ENCODE results near the gene KIAA0586. TPM values are rescaled to one million over a fixed set of nuclear protein-coding genes. Genes with fewer than 3 reads are reported as not detected.

The KIAA0586 gene
- polyA plus RNA-seq, 1 of the 3 experiments (the other 2 are of a cell fraction), result 7.5 TPM

DNA sequence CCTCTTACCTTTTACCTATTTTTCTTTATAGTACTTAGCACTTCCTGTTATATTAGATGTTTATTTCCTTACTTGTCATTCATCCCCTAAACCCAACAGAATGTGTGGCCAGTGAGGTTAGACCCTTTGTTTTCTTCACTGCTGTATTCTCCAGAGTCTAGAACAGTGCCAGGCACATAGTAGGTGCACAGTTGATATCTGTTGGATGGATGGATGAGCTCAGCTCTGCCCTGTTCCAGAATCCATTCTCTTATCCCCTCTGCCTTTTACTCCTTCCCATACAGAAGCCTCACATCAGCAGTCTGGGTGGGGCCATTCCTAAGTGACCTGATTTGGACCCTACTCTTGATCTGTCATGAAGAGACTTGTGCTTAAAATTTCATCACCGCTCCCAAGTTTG lies 115.7 kb downstream of the KIAA0586 start:
- 91% methylated on average over 1 of the region's 1 CpG for WGBS (ENCODE audit: low lambda C conversion rate)
- POLR2A ChIA-PET, result no interaction called here
- no peak overlapping the region for H3K27ac ChIP-seq (ENCODE audit: low read depth in 2 of 2, low read length in 1 of 2)

DNA sequence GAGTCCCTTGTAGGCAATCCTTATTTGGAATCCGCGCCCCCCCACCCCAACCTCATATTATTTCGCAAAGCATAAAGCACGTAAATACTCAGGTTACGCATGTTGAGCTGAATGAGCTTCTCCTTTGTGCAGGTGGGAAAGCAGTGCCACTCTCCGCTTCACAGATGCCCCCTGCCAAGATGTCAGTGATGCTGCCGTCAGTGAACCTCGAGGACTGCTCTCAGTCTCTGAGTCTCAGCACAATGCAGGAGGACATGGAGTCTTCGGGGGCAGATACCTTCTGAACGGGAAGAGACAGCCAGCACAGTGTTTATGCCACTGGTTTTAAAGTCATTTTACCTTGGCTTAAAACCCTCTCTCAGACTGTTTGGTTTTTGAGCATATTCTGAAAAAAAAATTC lies 120.1 kb downstream of the KIAA0586 start:
- no peak for DNase-seq
- H3K27me3 ChIP-seq (ENCODE audit: insufficient read depth), result no peaks in the 10 kb centered on the region
- no peak overlapping the region for H2AFZ ChIP-seq (ENCODE audit: low read depth)
- no peaks in the 10 kb centered on the region for H3K36me3 ChIP-seq (replicated peaks in 1 of 2; ENCODE audit: control insufficient read depth in 1 of 2, insufficient read depth in 2 of 2, low read length in 1 of 2)
- H3K27ac ChIP-seq (ENCODE audit: low read depth in 2 of 2, low read length in 1 of 2), result no peak overlapping the region
- CTCF ChIA-PET, result interaction anchor here (1.2 kb wide), 1 partner anchor 47 kb away, joined by 4 read pairs; no protein-coding TSS in a partner anchor
- H3F3A ChIP-seq (replicated peaks; ENCODE audit: insufficient read depth), result no peaks in the 10 kb centered on the region
- H3K9me2 ChIP-seq, result no peaks in the 10 kb centered on the region
- peaks cover 3% of the 10 kb centered on the region; the same call in 1 of the 2 replicates for H3K79me2 ChIP-seq (ENCODE audit: insufficient read depth)
- H4K20me1 ChIP-seq (ENCODE audit: insufficient read depth), result no peaks in the 10 kb centered on the region
- no peaks in the 10 kb centered on the region for H3K4me1 ChIP-seq (ENCODE audit: control insufficient read depth in 1 of 2, insufficient read depth in 2 of 2, low read depth in 1 of 2, low read length in 1 of 2)
- H3K9ac ChIP-seq, result no peak overlapping the region
- no peak overlapping the region for H3K4me3 ChIP-seq (ENCODE audit: low read depth in 2 of 2, low read length in 1 of 2)
- no peak overlapping the region for H3K4me2 ChIP-seq
- H3K9me3 ChIP-seq, result no peaks in the 10 kb centered on the region
- POLR2A ChIA-PET, result no interaction called here
- WGBS (ENCODE audit: low lambda C conversion rate), result 95% methylated on average over 10 of the region's 10 CpGs
- no peak for TF ChIP-seq NRF1 (IDR thresholded peaks at IDR 0.05; ENCODE audit: low read depth, low read length)
- TF ChIP-seq SIN3A (IDR thresholded peaks at IDR 0.05; ENCODE audit: borderline replicate concordance, low read depth, low read length), result no peak
- TF ChIP-seq RCOR1 (IDR thresholded peaks at IDR 0.05; ENCODE audit: low read length), result no peak
- TF ChIP-seq FOXJ3 (CRISPR knock-in tag; IDR thresholded peaks at IDR 0.05), result no peak
- TF ChIP-seq EP300 (IDR thresholded peaks at IDR 0.05; ENCODE audit: borderline replicate concordance in 1 of 2, low read depth in 1 of 2, low read length in 1 of 2), result no peak
- no peak for TF ChIP-seq GABPA (IDR thresholded peaks at IDR 0.05; ENCODE audit: low read depth)
- TF ChIP-seq GATA2 (CRISPR knock-in tag; IDR thresholded peaks at IDR 0.05), result no peak
- TF ChIP-seq, protein P1, sequence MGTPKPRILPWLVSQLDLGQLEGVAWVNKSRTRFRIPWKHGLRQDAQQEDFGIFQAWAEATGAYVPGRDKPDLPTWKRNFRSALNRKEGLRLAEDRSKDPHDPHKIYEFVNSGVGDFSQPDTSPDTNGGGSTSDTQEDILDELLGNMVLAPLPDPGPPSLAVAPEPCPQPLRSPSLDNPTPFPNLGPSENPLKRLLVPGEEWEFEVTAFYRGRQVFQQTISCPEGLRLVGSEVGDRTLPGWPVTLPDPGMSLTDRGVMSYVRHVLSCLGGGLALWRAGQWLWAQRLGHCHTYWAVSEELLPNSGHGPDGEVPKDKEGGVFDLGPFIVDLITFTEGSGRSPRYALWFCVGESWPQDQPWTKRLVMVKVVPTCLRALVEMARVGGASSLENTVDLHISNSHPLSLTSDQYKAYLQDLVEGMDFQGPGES (IDR thresholded peaks at IDR 0.05; ENCODE audit: low read depth, low read length), result no peak
- TF ChIP-seq EZH2phosphoT487 (IDR thresholded peaks at IDR 0.05; ENCODE audit: borderline replicate concordance, low read depth), result no peak
- TF ChIP-seq TAF1 (IDR thresholded peaks at IDR 0.05; ENCODE audit: borderline replicate concordance, low read depth, low read length), result no peak
- TF ChIP-seq, protein P2, sequence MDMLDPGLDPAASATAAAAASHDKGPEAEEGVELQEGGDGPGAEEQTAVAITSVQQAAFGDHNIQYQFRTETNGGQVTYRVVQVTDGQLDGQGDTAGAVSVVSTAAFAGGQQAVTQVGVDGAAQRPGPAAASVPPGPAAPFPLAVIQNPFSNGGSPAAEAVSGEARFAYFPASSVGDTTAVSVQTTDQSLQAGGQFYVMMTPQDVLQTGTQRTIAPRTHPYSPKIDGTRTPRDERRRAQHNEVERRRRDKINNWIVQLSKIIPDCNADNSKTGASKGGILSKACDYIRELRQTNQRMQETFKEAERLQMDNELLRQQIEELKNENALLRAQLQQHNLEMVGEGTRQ (IDR thresholded peaks at IDR 0.05; ENCODE audit: borderline replicate concordance, low read depth, low read length), result no peak
- TF ChIP-seq, protein P3, sequence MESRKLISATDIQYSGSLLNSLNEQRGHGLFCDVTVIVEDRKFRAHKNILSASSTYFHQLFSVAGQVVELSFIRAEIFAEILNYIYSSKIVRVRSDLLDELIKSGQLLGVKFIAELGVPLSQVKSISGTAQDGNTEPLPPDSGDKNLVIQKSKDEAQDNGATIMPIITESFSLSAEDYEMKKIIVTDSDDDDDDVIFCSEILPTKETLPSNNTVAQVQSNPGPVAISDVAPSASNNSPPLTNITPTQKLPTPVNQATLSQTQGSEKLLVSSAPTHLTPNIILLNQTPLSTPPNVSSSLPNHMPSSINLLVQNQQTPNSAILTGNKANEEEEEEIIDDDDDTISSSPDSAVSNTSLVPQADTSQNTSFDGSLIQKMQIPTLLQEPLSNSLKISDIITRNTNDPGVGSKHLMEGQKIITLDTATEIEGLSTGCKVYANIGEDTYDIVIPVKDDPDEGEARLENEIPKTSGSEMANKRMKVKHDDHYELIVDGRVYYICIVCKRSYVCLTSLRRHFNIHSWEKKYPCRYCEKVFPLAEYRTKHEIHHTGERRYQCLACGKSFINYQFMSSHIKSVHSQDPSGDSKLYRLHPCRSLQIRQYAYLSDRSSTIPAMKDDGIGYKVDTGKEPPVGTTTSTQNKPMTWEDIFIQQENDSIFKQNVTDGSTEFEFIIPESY (IDR thresholded peaks at IDR 0.05; ENCODE audit: borderline replicate concordance, low read depth), result no peak
- no peak for TF ChIP-seq SMC3 (IDR thresholded peaks at IDR 0.05; ENCODE audit: low read depth, low read length)
- TF ChIP-seq, protein P4, sequence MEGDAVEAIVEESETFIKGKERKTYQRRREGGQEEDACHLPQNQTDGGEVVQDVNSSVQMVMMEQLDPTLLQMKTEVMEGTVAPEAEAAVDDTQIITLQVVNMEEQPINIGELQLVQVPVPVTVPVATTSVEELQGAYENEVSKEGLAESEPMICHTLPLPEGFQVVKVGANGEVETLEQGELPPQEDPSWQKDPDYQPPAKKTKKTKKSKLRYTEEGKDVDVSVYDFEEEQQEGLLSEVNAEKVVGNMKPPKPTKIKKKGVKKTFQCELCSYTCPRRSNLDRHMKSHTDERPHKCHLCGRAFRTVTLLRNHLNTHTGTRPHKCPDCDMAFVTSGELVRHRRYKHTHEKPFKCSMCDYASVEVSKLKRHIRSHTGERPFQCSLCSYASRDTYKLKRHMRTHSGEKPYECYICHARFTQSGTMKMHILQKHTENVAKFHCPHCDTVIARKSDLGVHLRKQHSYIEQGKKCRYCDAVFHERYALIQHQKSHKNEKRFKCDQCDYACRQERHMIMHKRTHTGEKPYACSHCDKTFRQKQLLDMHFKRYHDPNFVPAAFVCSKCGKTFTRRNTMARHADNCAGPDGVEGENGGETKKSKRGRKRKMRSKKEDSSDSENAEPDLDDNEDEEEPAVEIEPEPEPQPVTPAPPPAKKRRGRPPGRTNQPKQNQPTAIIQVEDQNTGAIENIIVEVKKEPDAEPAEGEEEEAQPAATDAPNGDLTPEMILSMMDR (IDR thresholded peaks at IDR 0.05), result no peak
- TF ChIP-seq RFX5 (IDR thresholded peaks at IDR 0.05; ENCODE audit: low read length), result no peak
- TF ChIP-seq FOXM1 (IDR thresholded peaks at IDR 0.05; ENCODE audit: low read depth), result no peak
- TF ChIP-seq, protein P5, sequence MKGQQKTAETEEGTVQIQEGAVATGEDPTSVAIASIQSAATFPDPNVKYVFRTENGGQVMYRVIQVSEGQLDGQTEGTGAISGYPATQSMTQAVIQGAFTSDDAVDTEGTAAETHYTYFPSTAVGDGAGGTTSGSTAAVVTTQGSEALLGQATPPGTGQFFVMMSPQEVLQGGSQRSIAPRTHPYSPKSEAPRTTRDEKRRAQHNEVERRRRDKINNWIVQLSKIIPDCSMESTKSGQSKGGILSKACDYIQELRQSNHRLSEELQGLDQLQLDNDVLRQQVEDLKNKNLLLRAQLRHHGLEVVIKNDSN (IDR thresholded peaks at IDR 0.05; ENCODE audit: borderline replicate concordance, low read depth), result no peak
- no peak for TF ChIP-seq FOSL2 (IDR thresholded peaks at IDR 0.05; ENCODE audit: borderline replicate concordance, low read depth)

More for the DNA sequence above, 115.7 kb downstream of the KIAA0586 start:
- no peak for TF ChIP-seq SMC3 (IDR thresholded peaks at IDR 0.05; ENCODE audit: low read depth, low read length)
- TF ChIP-seq, protein P6, sequence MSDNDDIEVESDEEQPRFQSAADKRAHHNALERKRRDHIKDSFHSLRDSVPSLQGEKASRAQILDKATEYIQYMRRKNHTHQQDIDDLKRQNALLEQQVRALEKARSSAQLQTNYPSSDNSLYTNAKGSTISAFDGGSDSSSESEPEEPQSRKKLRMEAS (IDR thresholded peaks at IDR 0.05; ENCODE audit: low read depth), result no peak
- Histone ChIP-seq H2AFZ (ENCODE audit: low read depth) (no peak overlapping the region), H3K4me3 (ENCODE audit: low read depth in 2 of 2, low read length in 1 of 2) (no peak overlapping the region), H3K4me1 (ENCODE audit: control insufficient read depth in 1 of 2, insufficient read depth in 2 of 2, low read depth in 1 of 2, low read length in 1 of 2) (peaks cover 0 to 4% of the 10 kb centered on the region in 2 experiments; a peak in 1 of 4 replicates), H3K9me3 (no peaks in the 10 kb centered on the region), H3K27me3 (ENCODE audit: insufficient read depth) (no peaks in the 10 kb centered on the region), H3K4me2 (no peak overlapping the region), H3K9me2 (no peaks in the 10 kb centered on the region), H3K9ac (no peak overlapping the region), H4K20me1 (ENCODE audit: insufficient read depth) (no peaks in the 10 kb centered on the region), H3K36me3 (replicated peaks in 1 of 2; ENCODE audit: control insufficient read depth in 1 of 2, insufficient read depth in 2 of 2, low read length in 1 of 2) (no peaks in the 10 kb centered on the region), H3K79me2 (ENCODE audit: insufficient read depth) (peaks cover 3% of the 10 kb centered on the region; the same call in 1 of the 2 replicates), H3F3A (replicated peaks; ENCODE audit: insufficient read depth) (no peaks in the 10 kb centered on the region)
- DNase-seq, result no peak
- CTCF ChIA-PET, result interaction anchor here (2.7 kb wide), 1 partner anchor 12 kb away, joined by 8 read pairs; no protein-coding TSS in a partner anchor
